ENCODE results near the gene P4HA2. TPM values are rescaled to one million over a fixed set of nuclear protein-coding genes. Genes with fewer than 3 reads are reported as not detected.

P4HA2 gene
- total and polyA plus RNA-seq, 7 donors: 4.2 to 35.2 (median 24.8) TPM

- peak; percentile 96 for DNase-seq
- TF ChIP-seq POLR2AphosphoS5 (IDR thresholded peaks at IDR 0.05) (peak; percentile 81 to 94 (median 88)), POLR2A (IDR thresholded peaks at IDR 0.05) (peak; percentile 47 to 87), CTCF (IDR thresholded peaks at IDR 0.05) (no peak), EP300 (IDR thresholded peaks at IDR 0.05) (peak in 2 of 4 donors; percentile 47 to 78)
These were observed 31.6 kb upstream of the P4HA2 start for GRCh38 chr5:132259069-132259851.

GRCh38 chr5:132258102-132259068, 30.7 kb upstream of the P4HA2 start:
- Histone ChIP-seq H3K4me1 (peaks cover 0 to 70% (median 66%) of the 10 kb centered on the region in 4 donors), H3K9me3 (no peaks in the 10 kb centered on the region), H3K4me3 (peak overlapping the region; percentile 67 to 91 (median 86)), H3K27ac (peak overlapping the region; percentile 97 to 99 (median 98)), H3K27me3 (no peaks in the 10 kb centered on the region), H3K36me3 (peaks cover 0 to 15% (median 0%) of the 10 kb centered on the region in 4 donors)
- TF ChIP-seq POLR2AphosphoS5 (IDR thresholded peaks at IDR 0.05): peak in 3 of 4 donors; percentile 16 to 47 (median 46)
- no peak for TF ChIP-seq EP300 (IDR thresholded peaks at IDR 0.05)
- intact Hi-C loops (cut with DNase I): loop anchor here (1.0 to 2.0 kb wide), 2 partner anchors 33 to 34 kb away; no protein-coding TSS in a partner anchor
- WGBS, 2 donors: 66 to 78% methylated on average over 19 of the region's 19 CpGs
- DNase-seq: peak; percentile 85

More at GRCh38 chr5:132259069-132259851, 31.6 kb upstream of the P4HA2 start:
- peak overlapping the region; percentile 97 to 99 (median 98) for H3K27ac ChIP-seq
- H3K27me3 ChIP-seq: no peaks in the 10 kb centered on the region
- peaks cover 0 to 76% (median 73%) of the 10 kb centered on the region in 4 donors for H3K4me1 ChIP-seq
- no peaks in the 10 kb centered on the region for H3K9me3 ChIP-seq
- peak overlapping the region; percentile 67 to 91 (median 86) for H3K4me3 ChIP-seq
- intact Hi-C loops (cut with DNase I): loop anchor here (2.0 kb wide), 1 partner anchor 34 kb away; no protein-coding TSS in a partner anchor
- 68 to 81% methylated on average over 24 of the region's 24 CpGs for WGBS, 2 donors
- peaks cover 0 to 17% (median 0%) of the 10 kb centered on the region in 4 donors for H3K36me3 ChIP-seq

- Histone ChIP-seq H3K4me3 (peak within 1 kb of the TSS; percentile 67 to 91 (median 86)), H3K27ac (peak within 1 kb of the TSS; percentile 97 to 99 (median 98)), H3K4me1 (peaks cover 0 to 61% (median 57%) of the 10 kb centered on the region in 4 donors), H3K36me3 (peaks cover 0 to 6% (median 0%) of the 10 kb centered on the region in 4 donors), H3K9me3 (no peaks in the 10 kb centered on the region), H3K27me3 (no peaks in the 10 kb centered on the region)
- peak; percentile 81 for DNase-seq
- 21 to 29% methylated on average over 88 of the region's 88 CpGs for WGBS, 2 donors
- TF ChIP-seq POLR2A (IDR thresholded peaks at IDR 0.05) (peak; percentile 48 to 77), POLR2AphosphoS5 (IDR thresholded peaks at IDR 0.05) (peak; percentile 78 to 96 (median 85)), EP300 (IDR thresholded peaks at IDR 0.05) (no peak)
- intact Hi-C loops (cut with DNase I): loop anchor here (1.0 to 2.0 kb wide), 2 partner anchors 32 to 35 kb away; no protein-coding TSS in a partner anchor
These were observed 29.8 kb upstream of the P4HA2 start, which contains the start of gene PDLIM4 for GRCh38 chr5:132257131-132258101. Gene PDLIM4 (plus strand): TSS chr5:132257696. CDS start chr5:132257735, 39 bp downstream.

- Histone ChIP-seq H3K27me3 (no peaks in the 10 kb centered on the region), H3K4me1 (peaks cover 0 to 54% (median 50%) of the 10 kb centered on the region in 4 donors), H3K36me3 (no peaks in the 10 kb centered on the region), H3K27ac (peak overlapping the region; percentile 97 to 99 (median 98)), H3K9me3 (no peaks in the 10 kb centered on the region), H3K4me3 (peak overlapping the region; percentile 67 to 91 (median 86))
- no peak for DNase-seq
- 89 to 94% methylated on average over 6 of the region's 6 CpGs for whole genome bisulfite sequencing, 2 donors
- TF ChIP-seq POLR2A (IDR thresholded peaks at IDR 0.05): no peak
- TF ChIP-seq EP300 (IDR thresholded peaks at IDR 0.05): no peak
- no peak for TF ChIP-seq CTCF (IDR thresholded peaks at IDR 0.05)
- TF ChIP-seq POLR2AphosphoS5 (IDR thresholded peaks at IDR 0.05): no peak
- intact Hi-C loops (cut with DNase I): no loop called here
These were observed 29.1 kb upstream of the P4HA2 start for GRCh38 chr5:132256783-132257130.
